GDM1 (cell line): ENCODE data around the gene PLA2G3.
"Not testable (repeated sequence)": the region's sequence is repeated elsewhere in the genome, so short reads cannot be mapped to it uniquely, and the experiment has no call there.

Experiments
- DNase-seq: peaks from one replicate; lab custom pipeline; 2025; lab: John Stamatoyannopoulos, UW

The PLA2G3 gene

DNA sequence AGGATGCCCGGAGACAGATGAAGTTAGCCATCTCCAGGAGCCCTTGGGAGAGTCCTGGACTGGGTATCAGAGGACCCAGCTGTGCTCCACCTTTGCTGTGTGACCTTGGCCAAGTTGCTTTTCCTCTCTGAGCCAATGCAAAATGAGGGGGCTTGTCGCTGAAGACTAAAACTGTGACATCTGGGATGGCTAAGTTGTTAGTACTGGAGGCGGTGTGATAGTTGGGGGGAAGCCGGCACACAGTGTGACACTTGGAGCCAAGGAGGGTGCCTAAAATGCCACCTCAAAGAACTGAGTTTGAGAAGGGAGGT lies 17.1 kb downstream of the PLA2G3 start:
- no peak for DNase-seq

DNA sequence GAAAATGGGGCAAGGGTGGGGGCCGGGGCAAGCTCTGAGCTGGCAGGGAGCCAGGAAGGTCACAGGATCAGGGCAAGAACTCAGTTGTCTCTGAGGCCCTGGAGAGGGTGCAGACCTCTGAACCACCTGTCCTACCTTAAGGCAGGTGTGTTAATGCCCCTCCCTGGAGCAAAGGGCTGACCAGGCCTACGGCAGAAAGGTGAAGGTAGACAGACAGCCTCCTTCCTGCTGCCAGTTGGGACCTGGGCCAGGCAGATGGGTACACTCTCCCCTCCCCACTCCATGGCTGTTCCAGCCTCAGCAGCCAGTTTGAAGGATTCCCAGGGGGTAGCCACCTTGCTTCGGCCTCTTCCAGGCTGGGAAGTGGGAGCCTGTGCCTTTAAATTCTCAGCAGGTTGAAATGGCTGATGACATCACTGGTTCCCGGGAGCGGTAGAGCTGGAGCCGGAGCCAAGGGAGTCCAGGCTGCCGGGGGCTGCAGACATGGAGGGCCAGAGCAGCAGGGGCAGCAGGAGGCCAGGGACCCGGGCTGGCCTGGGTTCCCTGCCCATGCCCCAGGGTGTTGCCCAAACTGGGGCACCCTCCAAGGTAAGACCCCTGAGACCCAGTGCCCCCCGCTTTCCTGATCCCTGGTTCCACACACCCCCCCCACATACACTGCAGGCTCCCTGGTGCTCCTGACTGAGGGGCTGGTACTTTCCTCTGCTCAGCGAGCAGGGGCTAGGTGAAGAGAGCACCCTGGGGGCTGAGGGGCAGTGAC lies 17.6 kb downstream of the PLA2G3 start, which contains the start of gene INPP5J:
INPP5J (plus strand) TSS at position 435 of the 760 bp plus-strand sequence; CDS start at position 484, 49 bp downstream.
- DNase-seq = no peak

DNA sequence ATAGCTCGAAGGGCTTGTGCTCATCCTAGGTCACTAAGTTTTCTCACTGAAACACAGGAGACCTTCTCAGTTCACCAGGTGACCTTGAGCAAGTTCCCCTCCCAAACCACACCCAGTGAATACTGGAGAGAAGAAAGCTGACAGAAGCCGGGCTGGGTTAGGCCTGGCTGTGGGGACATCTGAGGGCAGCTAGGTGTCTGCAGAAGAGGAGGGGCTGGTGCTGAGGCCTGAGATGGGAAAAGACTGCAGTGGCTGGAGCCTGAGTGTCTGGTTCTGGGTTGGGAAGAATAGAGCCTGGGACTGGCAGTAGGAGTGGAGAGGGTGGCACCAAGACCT lies 18.1 kb downstream of the PLA2G3 start:
- no peak for DNase-seq

DNA sequence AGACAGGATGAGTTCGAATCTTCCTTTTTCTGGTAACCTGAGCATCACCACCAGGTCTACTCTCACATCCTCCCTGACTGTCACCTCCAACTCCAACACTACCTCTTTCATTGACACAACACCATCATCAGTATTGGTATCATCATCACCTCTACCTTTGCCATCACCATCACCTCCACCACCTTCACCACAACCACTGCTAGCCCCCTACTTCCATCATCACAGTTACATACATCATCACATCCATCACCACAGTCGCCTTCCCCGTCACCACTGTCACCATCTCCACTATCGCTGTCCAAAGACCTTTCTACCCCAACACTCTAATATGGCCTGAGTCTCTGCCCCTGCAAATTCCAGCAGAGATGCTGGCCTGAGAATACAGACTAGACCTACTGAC lies 18.9 kb downstream of the PLA2G3 start:
- no peak for DNase-seq

DNA sequence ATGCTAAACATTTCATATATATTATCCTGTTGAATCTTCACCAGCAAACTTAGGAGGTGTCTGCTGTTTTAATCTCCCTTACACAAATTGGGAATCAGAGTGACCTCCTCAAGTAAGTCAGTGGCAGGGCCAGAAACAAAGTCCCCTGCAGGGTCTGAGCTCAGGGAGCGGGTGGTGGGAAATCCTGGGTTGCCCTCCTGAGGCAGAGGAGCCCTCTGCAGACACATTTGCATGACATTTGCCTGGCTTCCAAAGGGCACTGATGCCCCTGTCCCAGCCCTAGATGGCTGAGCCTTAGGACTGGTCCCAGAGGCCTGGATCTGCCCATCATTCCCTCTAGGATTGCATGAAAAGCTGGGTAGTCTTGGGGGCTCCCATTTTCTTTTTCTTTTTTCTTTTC lies 19.7 kb downstream of the PLA2G3 start:
- no peak for DNase-seq

DNA sequence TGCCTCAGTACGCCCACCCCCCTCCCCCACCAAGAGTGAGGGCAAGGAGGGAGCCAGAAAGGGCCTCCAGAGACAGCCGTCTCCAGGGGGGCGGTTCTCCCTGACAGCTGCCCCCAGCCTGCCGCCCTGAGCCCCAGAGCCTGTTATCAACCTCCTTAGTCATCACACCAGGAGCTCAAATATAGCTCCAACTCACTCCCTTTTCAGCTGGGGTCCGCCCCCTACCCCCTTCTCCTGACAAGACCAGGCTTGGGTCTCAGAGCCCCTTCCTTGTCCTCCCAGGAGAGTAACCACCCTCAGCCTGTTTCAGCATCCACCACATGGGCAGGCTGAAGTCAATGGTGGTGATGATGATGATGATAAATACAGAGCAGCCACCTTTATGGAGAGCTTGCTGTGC lies 20.1 kb downstream of the PLA2G3 start:
- DNase-seq = no peak

DNA sequence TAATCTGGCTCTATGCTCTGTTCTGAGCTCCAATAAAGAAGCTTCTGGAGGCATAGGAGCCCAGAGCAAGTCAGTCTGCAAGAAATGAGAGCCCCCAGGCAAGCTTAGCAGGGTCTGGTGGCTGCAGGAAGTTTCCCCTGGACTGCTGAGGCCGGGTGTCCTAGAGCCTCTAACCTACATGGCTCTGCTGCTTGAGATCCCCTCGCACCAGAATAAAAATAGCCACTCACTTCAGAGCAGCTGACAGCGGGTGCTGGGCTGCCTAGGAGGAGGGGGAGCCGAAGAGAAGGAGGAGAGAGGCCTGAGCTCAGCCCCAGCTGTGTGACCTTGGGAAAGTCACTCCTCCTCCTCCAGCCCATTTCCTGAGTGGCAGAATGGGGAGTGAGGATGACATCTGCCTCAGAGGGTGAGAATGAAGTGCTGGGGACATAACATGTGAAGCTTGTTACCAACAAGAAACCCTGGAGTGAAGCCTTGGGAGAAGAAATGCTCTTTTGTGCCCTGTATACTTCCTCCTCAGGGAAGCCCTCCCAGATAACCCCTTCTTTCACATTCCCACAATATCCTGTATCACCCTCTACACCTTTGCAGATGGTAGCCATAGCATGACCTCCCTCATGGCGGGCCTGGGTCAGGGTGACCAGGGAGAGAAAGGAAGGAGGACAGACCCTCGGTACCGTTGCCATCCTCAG lies 21.1 kb downstream of the PLA2G3 start:
- no peak for DNase-seq

DNA sequence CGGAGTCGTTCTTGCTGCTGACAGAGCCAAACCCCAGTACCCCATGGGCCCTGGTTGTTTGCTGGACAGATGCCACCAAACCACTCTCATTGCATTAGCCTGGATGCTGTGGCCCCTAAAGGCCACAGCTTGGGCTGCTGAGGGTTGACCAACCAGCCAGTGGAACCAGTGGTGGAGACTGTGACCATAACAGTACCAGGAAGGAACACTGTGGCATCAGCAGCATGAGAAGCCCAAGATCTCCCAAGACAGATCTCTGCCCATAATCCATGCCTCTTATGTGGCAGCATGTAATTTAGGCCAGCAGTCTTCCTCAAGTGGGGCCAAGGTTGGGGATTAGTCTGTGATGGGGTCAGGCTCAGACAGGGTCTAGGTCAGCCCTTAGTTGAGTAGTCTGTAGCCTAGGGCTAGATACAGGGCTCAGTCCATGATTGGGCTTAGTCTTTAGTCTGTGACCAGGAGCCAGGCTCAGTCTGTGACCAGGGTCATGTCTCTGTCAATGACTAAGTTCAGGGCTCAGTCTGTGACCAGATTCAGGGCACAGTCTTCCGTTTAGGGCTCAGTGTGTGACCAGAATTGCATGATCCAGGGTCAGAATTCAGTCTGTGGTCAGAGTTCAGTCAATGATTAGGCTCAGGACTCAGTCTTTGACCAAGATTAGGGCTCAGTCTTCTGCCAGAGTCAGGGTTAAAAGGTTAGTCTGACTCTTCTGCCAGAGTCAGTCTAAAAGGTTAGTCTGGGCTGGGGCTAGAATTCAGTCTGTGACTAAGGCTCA lies 22.1 kb downstream of the PLA2G3 start:
- no peak for DNase-seq

DNA sequence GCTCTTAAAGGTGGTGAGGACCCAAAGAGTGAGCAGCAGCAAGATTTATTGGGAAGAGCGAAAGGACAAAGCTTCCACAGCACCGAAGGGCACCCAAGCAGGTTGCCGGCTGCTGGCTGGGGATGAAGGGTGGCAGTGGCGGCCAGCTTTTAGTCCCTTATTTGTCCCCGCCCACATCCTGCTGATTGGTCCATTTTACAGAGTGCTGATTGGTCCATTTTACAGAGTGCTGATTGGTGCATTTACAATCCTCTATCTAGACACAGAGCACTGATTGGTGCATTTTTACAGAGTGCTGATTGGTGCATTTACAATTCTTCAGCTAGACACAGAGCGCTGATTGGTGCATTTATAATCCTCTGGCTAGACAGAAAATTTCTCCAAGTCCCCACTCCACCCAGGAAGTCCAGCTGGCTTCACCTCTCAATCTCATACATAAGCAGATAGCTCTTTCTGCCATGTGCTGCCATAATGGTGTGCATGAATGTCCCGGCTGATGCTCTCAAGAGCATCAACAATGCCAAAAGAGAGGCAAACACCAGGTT lies 27.7 kb downstream of the PLA2G3 start:
- DNase-seq = not testable (repeated sequence)

DNA sequence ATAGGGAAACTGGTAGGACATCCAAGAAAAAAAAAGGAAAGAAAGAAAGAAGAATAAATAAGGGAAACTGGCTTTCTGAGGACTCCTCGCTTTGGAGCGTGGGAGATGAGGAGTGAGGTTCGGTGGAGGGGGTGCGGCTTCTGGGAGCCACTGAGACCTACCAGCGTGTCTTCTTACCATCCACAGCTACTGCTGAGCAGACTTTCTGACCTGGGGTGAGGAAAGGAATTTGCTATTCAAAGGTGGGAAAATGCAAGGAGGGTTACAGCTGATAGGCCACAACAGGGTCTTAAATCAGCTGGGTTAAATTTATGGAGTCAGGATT lies 32.5 kb downstream of the PLA2G3 start:
- DNase-seq = no peak

DNA sequence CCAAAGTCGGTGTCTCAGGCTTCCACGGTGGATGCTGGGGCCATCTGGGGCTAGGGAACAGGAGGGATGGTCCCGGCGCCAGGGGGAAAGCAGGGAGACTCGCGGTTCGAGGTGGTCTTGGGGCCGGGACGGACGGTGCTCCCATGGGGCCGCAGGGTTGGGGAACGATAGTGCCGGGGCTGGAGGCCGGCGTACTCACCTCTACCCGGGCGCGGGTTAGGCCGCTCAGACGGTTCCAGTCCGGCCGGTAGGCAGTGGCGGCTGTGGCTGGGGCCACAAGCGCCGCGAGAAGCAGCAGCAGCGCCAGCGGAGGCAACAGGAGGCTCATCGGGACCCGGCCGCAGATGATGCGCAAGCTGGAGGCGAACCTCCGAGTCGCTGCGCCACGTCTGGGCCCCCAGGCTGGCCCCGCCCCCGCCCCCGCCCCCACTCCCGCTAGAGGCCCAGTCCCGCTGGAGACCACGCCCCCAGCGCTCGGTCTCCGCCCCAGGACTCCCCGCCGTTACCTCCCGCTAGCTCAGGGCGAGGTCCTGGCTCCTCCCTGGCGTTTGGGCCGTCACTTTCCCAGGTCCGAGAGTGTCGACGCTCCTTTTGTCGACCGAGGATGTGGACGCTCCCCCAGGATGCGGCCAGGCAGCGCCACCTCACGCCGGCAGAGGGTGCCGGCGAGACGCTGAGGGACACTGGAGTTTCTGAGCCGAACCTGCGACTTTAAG lies 33.0 kb downstream of the PLA2G3 start, which contains the start of gene SELENOM:
SELENOM (minus strand) TSS at position 391 of the 716 bp plus-strand sequence; CDS start at position 328, 63 bp downstream.
- peak; percentile 80 for DNase-seq

DNA sequence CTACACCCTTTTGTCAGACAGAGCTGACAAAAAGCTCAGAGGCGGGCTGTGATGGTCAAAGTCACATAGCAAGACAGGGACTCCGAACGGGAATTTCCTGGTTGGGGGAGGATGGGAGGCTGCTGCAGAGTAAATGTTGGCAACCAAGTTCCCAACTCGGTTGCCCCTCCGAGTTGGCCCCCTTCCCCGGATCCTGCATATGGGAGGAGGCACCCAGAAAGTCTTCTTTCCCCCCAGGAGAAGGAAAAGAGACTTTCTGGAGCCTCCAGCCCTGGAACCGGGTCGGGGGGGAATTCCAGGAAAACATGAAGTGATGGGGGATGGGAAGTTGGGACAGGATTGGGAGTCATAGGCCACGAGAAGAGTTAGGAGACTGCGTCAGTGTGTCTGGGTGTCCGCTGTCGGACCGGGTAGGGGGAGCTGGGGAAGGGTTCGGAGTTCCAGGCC lies 33.6 kb downstream of the PLA2G3 start:
- no peak for DNase-seq

DNA sequence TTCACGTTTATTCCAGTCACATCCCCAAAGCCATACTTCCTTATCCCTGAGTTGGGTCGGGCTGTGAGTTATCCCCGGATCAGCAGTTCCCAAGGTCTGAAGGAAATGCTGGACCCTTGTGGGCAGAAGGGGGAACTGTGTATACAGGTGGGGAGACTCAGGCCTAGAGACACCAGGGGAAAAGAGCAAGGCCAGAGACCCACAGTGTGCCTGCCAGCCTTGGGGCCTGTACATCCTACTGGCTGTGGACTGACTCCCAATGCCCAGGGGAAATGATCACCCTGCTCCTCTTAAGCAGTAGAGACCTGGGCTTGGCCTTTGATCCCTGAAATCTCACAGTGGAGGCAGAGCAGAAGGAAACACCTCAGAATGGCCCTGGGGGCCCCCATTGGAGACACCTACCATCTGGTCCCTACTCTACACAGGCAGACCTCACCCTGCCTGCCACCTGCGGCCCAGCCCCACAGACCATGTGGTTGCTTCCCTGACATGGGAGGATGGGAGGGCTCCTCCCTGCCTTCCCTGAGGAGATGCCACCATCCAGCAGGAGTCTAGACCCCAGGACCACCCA lies 34.2 kb downstream of the PLA2G3 start:
- no peak for DNase-seq

DNA sequence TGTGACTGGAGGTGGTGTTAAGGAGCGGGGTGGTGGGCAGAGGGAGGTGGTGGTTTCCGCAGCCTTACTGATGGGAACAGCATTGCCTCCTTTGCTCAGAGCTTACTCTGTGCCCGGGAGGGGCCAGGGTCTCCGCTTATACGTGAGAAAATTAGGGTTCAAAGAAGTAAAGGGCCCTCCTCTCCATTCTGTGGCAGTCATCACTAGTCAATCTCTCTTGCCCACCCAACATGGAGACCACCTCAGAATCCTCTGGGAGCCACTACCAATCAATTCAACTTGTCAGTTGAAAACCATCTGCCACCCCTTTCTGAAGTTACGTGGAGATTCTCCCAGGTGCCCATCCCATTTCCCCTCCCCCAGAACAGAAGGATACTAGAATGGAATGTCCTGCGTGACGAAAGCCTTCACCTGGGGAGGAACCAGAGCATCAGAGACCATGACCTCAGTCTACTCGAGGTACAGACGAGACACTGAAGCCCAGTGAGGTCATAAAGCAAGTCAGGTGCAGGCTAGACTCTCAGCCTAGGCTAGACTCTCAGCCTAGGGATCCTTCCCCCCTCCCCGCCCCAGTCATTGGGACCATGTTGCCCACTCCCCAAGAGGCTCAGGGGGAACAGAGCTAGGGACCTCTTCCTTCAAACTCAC lies 34.9 kb downstream of the PLA2G3 start:
- DNase-seq = no peak

DNA sequence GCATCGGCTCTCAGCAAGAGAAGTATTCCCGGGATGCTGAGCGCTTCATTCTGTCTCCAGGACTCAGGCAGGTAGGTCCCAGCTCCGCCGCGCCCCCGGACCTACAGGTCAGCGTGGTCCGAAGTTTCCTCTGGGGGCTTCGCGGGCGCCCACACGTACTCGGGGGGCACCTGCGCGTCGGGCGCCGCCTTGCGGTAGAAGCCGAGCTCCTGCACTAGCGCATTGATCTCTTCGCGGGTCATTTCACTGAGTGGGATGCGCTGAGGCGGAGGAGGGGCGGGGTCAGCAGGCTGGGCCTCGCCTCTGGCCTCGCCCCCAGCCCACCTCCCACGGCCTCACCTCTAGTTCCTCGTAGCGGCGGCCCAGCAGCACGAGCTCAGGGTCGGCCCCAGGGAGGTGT lies 35.4 kb downstream of the PLA2G3 start:
- DNase-seq = no peak

DNA sequence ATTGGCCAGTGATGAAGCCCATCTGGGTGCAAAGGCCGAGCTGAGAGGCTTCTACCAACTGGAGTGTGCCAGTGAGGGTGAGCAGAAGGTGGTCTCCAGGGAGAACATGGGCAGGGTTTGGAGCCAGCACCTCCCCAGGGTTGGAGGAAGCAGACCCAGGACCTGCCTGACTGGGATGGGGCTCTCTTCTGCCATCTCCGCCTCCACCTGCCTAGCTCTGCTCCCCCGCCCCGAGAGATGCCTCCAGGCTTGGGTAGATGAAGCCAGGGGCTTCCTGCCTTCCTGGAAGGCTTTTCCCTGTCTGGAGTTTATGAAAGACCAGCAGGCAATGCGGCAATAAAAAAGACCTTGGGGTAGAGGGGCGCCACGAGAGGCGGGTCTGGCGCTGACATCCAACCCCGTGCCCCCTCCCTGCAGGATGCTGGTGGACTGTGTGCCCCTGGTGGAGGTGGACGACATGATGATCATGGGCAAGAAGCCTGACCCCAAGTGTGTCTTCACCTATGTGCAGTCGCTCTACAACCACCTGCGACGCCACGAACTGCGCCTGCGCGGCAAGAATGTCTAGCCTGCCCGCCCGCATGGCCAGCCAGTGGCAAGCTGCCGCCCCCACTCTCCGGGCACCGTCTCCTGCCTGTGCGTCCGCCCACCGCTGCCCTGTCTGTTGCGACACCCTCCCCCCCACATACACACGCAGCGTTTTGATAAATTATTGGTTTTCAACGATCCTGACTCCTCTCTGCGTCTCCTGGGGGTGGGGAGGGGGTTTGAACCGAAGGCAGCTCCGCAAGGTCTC lies 36.2 kb downstream of the PLA2G3 start:
- DNase-seq = no peak

DNA sequence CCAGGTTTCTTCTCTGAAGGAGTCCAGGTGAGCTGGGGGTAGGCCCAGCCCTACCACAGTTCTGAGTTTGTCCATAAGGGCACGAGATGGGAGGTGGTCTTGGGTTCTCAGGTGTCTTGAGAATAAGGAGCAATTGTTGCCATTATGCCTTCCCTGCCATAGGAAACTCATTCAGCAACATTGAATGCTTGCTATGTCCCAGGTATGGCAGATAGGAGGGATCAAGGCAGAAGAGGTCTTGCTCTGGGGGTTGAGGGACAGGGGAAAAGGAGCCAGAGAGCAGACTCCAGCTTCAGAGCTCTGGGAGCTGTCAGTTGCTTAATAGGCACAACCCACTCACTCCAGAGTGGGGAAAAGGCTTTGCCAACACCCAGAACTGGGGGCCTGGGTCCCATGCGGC lies 37.2 kb downstream of the PLA2G3 start:
- no peak for DNase-seq

DNA sequence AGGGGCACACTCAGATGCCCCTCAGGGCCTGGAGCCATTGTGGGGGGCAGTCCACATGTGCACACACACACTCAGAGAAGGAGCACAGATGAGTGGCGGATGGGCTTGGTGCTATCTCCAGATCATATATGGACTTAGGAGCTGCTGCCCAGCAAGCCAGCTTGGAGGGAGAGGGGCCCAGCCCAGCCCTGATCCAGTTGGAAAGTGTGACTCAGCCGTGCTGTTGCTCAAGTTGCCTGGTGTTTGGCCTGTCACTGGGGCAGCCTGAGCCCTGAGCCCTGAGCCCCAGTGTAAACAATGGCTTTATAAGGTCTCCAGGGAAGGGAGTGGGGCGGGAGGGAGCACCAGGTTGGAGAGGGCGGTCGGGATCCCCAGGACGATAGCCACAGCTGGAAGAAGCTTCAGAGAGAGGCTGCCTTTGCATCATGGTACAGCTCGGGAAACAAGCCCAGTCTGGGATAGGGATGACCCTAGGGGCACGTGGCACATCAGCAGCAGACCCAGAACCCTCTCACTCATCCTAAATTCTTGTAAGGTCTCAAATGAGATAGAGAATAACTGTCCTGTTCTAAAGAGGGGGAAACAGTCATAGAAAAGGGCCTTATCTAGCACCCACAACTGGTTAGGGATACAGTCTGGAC lies 37.7 kb downstream of the PLA2G3 start:
- no peak for DNase-seq

DNA sequence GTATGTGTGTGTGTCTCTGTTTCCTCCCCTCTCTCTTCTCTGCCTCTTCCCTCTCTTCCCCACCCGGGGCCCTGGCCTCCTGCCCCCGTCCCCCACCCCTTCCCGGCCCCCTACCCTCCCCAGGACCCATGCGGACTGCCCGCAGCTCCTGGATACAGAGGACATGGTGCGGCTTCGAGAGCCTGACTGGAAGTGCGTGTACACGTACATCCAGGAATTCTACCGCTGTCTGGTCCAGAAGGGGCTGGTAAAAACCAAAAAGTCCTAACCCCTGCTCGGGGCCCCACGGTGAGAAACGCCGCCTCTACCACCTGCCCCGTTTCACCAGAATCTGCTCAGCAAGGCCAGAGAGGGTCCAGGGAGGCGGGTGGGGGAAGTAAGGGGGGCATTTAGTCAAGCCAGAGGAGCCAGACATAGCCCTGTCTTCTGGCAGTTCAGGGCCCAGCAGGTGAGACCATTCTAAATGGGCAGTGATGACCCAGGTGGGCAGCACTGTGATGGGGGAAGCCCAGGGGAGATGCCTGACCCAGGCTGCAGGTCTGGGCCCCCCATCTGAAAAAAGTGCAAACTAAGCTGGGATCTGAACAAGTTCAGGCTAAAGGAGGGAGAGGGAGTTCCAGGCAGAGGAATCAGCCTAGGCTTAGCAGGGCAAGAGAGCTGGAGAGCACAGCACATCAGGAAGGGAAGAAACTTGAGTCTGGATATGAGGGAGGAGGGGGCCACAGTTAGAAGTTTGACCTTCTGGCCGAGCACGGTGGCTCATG lies 39.4 kb downstream of the PLA2G3 start:
- no peak for DNase-seq
